Stimulated activated CD4-positive, alpha-beta T cell treated with anti-CD3 and anti-CD28 coated beads, Interleukin-2, amount 100 ng/mL, for 48 hours (primary cell): ENCODE results near the gene PDIA6.

ENCODE experiments used
- DNase-seq, 2 donors: peaks; one replicate each; pipeline ENCODE4 v3.0.0-alpha.2; 2020

PDIA6 gene

DNA sequence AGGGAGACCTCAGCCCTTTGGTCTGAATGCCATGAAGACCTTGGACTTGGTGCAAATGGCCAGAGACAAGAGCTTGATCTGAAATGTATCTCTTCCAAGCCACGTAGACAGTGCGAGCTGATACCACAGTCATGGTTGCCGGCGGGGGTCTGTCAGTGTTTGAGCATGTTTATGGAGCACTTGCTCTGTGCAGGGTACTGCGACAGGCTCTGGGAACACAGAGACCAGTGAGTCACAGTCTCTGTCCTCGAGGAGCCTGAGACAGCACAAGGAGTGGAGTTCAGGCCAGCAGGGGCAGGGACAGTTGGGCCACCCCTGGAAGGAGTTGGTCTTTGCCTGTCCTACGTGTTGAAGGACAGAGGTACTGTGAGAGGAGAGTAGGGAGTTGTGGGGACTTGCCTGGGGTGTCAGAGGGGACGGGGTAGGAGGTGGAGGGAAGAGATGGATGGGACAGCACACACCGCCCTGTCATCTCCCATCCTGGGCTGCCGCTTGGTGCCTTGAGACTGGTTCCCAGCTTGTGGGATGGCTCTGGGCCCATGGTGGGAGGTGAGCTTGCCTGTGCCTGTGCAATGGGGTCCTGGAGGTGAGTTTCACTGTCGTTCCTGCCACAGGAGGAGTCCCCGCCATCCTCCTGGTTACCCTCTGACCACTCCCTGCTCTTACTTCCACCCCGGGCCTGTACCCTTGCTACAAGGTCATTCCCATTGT lies 51.6 kb downstream of the PDIA6 start:
- no peak for DNase-seq

DNA sequence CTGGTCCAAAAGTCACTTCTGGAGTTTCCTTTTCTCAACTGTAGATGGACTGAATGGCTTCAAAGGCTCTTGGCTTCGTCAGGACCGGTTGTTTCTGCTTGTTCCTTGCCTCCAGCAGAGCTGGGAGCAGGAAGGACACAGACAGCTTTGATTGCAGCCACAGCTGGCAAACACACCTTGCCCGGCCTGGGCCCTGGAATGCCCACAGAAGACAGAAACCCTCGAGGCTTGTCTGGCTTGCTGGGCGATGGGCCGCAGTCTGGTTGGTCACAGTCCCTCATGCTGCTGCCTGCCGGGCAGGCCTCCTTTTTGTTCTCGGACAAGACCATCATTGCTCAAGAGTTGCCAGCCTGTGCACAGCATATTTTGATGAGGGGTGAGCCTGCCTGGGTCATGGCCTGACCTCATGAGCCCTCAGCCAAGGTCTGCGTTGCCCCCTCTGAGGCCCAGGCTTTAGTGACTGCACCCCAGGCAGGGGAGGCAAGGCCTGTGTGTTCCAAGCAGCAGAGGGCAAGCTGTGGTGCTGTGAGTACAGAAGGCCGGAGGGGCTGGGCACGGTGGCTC lies 53.4 kb downstream of the PDIA6 start:
- DNase-seq, result no peak

- DNase-seq, result no peak
Measured at GRCh38 chr2:10757814-10758286, 54.7 kb downstream of the PDIA6 start.

DNA sequence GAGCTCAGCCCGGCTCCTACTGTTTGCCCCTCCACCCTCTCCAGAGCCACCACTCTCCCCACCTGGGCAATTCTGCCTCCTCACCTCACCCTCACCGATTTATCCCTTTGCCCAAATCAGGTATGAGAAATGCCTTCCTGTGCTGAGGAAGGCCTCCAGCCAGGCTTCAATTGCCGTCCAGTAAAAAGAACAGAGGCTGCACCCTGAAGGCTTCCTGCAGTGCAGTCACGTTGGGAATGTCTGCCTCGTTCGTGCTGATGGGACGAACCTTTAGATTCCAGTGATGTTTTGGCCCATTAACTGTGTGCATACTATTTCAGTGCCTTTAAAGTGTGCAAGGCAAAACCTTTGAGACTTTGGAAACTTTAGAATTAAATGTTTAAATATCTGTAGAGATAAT lies 57.0 kb downstream of the PDIA6 start:
- no peak for DNase-seq

GRCh38 chr2:10753876-10754275 lies 58.7 kb downstream of the PDIA6 start:
- no peak for DNase-seq

GRCh38 chr2:10753156-10753555 lies 59.4 kb downstream of the PDIA6 start:
- DNase-seq, result no peak

GRCh38 chr2:10752236-10752635 lies 60.3 kb downstream of the PDIA6 start:
- no peak for DNase-seq

- DNase-seq, result no peak
Measured at GRCh38 chr2:10750610-10751009, 62.0 kb downstream of the PDIA6 start.

DNA sequence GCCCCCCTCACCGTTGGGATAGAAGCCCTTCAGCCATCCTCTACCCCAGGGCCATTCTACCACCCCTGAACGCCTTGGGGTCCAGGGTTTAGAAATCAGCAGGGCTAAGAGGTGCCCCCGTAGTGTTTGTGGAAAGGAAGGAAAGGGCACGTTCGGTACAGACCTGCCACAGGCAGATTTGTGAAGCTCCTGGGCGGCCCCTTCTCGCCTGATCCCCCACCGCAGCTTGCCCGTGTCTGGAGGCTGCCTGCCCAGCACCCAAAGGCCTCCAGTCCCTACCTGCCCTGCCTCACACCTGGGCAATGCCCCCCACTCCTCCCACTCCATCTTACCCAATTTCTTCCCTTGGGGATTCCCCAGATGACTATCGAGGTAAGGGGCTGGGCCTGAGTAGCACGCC lies 69.9 kb downstream of the PDIA6 start:
- DNase-seq, result no peak

GRCh38 chr2:10741139-10741538 lies 71.4 kb downstream of the PDIA6 start:
- DNase-seq, result no peak

GRCh38 chr2:10740226-10740625 lies 72.4 kb downstream of the PDIA6 start:
- DNase-seq, result no peak

DNA sequence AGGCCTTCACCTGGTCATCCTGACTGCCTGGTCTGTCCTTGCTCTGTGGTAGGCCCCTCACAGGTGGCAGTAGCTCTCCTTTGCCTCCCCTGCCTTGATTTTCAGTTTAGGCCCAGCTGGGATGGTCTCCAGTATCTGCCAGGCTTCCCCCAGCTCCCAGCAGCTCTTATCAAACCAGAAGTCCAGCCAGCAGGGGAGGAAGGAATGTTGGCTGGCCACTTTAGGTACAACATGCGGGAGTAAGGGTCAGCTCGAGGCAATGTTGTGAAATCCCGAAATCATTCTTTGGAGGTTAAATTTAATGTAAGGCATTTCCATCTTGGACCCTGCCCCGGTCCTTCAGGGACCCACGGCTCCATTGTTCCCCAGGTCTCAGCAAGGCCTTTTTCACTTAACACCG lies 74.4 kb downstream of the PDIA6 start:
- DNase-seq, result no peak

DNA sequence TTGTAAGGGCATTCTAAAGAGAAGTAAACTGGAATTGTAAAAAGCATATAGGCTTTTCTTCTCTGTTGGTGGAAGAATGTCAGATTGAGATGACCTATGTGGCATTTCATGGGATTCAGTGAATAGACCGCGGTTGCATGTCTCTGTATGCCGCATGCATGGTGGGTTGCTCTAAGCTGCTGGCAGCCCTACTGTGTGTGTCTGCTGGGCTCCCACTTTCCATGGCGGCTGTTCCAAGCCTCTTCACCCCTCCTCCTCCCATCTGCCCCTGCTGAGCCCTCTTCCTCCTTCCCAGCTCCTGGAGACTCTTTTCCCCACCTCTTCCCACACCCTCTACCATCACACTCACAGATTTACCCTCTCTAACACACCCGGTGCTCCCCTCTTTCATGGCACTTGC lies 78.6 kb downstream of the PDIA6 start:
- no peak for DNase-seq

DNA sequence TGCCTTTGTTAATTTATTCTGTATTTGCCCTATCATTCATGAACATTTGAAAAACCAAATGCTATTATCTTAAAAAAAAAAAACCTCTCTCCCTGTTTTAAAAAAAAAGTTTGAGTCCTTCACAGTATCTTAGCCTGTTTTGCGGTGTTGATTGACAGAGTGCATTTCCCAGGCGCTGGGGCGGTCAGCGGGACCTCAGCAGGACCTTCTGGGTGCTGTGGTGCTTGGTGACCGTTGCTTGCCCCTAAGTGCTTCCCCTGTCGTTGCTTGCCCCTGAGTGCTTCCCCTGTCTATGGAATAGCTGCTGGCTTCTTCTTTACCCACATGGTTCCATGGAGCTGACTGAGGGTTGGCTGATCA lies 79.0 kb downstream of the PDIA6 start:
- DNase-seq, result no peak
